ENCODE data around the gene CC2D2B.
"Not testable (repeated sequence)": the region's sequence is repeated elsewhere in the genome, so short reads cannot be mapped to it uniquely, and the experiment has no call there.

Gene CC2D2B

DNA sequence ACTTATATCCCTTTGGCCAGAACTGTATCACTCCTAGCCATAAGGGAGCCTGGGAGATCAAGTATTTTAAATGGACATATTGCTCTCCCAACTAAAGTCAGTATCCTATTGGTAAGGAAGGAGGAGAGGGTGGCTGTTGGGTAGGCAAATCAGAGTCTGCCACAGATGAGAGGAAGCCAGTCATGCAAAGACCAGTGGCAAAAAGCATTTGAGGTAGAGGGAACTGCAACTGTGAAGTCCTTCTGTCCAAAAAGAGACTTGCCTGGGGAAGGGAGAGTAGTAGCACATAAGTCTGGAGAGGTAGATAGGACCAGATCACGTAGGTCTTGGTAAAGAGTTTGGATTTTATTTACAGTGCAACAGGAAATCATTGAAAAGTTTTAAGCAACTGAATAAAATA lies 126.8 kb downstream of the CC2D2B start:
- DNase-seq: no peak

DNA sequence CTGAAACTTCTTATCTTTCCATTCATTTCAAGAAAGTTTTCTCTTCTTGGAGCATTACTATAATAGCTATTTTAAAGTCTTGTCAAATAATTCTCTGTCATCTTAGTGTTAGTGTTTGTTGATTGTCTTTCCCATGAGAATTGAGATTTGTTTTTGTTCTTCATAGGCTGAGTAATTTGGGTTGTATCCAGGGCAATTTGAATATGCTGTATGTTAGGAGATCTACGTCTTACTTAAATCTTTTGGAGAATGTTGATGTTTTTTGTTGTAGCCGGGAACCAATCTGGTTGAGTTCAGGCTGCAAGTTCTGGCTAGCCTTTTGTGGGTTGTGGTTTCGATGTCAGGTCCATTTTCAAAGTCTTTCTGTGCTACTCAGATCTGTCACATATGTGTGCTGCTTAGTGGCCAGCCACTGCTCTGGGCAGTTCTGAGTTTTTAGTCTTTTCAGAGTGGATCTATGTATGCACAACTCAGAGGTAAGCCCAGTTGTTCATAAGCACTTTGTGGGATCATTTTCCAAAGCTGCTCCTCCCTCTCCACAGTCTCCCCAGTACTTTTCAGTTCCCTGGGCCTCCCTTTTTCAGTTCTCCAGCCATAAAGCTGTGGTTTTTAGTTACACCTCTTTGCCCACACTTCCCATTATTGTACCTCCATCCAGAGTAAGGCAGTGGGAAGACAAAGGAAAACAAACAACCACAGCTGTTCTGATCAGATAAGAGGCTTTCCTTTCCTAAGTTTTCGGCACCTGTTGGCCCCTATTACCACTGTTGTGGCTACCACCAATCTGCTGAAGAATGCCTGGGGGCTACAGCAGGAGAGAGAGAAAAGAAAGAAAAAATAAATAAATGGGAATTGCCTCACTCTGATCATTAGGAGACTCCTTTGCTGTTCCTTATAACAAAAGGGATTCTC lies 131.0 kb downstream of the CC2D2B start:
- no peak for DNase-seq

DNA sequence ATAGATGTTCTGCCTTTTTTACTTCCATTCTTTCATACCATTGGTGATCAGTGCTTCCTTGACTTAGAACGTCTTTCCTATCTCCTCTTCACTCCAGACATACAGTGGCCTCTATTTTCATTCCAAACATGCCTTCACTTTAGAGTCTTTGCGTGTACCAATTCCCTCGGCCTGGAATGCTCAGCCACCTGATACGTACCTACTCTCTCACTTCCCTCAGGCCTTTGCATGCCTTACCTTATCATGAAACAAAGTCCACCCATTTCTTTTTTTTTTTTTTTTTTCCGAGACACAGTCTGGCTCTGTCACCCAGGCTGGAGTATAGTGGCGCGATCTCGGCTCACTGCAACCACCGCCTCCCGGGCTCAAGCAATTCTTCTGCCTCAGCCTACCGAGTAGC lies 133.4 kb downstream of the CC2D2B start:
- no peak for DNase-seq

- peak; percentile 85 for DNase-seq
Observed at GRCh38 chr10:96043033-96043892, 135.5 kb downstream of the CC2D2B start, which contains the start of gene CCNJ. Gene CCNJ, plus strand, starts transcription at chr10:96043583. Its CDS starts 811 bp downstream, at chr10:96044394.

DNA sequence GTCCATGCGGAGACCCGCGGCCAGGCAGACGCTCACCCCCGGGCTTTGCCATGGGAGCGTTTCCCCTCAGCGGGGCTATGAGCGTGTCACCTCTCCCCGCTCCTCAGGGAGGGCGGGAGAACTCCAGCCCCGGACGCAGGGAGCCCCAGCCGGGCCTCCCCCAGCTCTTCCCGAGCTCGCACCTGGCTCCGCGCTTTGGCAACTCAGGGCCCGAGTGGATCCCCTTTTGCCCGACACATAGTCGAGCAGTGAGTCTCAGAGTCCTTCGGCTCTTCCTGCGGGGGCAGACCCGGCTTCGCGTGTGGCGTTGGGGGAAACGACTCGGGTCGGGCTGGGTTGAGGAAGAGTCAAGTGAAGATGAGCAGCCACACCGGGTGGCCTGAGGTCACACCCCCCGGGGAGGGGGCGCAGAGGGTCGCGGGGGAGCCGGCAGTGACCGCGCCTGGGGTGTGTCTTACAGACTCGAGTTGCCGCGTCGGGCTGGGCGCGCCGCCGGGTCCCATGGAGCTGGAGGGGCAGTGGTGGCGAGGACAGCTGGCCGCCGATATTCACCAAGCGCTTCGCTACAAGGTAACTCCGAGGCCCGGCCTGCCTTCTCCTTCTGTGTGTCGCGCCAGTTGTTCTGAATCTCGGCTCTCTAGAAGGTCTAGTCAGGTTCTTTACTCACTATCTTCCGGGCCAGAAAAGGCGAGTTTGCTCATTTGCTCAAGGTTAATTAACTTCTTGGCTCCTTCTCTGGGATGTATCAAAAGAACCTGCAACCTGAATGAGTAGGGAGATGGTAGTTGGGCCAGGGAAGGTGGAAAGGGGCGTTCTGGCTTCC lies 136.3 kb downstream of the CC2D2B start:
- peak; percentile 32 to 39 for DNase-seq

DNA sequence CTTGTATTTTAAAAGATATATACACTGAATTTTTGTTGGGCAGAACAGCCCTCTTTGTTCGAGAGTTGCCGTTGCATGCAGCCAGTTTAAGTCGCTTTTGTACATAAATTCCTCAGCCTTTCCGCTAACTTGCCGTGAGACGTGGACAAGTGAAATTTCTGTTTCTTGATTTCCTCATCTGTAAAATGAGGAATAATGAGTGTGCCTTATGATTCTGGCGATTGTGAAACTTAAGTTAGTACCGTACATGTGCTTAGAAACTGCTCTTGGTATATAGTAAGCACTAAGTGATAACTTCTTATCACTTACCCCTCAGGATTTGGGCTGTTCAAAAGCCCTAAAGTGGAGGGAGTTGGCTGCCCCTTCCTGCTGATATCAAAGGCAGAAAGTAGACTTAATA lies 137.0 kb downstream of the CC2D2B start:
- DNase-seq: peak in 1 of 2 donors; percentile 4

GRCh38 chr10:96046546-96046945 lies 138.8 kb downstream of the CC2D2B start:
- no peak for DNase-seq

DNA sequence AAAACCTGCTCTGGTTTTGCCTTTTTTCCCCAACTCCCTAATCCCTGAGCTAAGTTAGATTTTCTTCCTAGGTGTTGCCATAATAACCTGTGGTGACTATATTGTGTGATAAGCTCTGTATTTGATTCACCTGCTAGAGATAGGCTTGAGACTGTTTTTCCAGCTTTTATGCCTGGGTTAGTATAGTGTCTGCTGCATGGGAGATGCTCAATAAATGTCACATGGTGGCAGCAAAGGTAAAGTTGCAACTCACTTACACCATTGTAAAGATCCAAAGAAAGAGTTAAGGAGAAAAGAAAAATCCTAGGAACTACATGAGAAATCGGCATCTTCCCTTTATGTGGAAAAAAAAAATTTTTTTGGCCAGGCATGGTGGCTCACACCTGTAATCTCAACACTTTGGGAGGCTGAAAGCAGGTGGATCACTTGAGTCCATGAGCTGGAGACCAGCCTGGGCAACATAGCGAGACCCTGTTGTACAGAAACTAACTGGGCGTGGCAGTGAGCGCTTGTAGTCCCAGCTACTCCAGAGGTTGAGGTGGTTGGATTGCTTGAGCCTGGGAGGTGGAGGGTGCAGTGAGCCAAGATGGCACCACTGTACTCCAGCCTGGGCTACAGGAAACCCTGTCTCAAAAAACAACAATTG lies 139.4 kb downstream of the CC2D2B start:
- no peak for DNase-seq

- not testable (repeated sequence) for DNase-seq
Observed at GRCh38 chr10:96047925-96048324, 140.2 kb downstream of the CC2D2B start.

GRCh38 chr10:96049340-96049739 lies 141.6 kb downstream of the CC2D2B start:
- no peak for DNase-seq

DNA sequence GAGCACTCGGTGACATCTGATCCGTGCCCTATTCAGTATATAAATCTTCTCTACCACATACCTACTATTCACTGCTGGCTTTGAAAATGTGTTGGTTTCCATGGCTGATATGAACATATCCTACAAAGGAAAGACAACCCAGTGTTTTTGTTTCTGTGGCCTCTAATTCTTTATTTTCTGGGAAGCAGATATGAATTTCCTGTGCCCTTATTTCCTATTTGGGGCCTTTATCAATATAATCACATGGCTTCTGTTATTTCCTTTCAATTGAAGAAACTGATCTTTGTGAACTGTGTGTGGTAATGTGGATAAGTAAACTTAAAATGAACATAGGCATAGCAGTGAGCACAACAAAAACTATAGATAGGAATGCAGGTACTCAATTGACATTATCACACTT lies 146.2 kb downstream of the CC2D2B start:
- no peak for DNase-seq

GRCh38 chr10:96056787-96057186 lies 149.0 kb downstream of the CC2D2B start:
- no peak for DNase-seq

- DNase-seq: no peak
Observed at GRCh38 chr10:96061232-96061631, 153.5 kb downstream of the CC2D2B start.

DNA sequence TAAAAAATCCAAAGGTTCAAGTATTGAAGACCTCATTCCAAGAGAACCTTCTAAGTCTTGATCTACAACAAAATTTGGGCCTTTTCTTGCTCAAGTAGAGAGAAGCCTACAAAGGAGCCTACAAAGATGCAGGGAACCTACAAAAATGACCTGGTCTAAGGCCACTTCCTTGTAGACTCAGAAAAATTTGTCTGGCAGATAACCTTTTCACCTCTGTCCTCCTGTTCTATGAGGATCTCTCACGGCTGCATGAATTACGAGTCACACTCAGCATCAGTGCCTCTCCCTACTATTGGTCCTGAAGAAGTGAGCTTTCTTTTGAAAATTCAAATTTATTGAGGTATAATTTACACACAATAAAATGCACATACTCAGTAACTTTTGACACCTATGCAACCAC lies 164.9 kb downstream of the CC2D2B start:
- DNase-seq: no peak

GRCh38 chr10:96073722-96074121 lies 165.9 kb downstream of the CC2D2B start:
- no peak for DNase-seq

- DNase-seq: no peak
Observed at GRCh38 chr10:96074776-96075175, 167.0 kb downstream of the CC2D2B start.

DNA sequence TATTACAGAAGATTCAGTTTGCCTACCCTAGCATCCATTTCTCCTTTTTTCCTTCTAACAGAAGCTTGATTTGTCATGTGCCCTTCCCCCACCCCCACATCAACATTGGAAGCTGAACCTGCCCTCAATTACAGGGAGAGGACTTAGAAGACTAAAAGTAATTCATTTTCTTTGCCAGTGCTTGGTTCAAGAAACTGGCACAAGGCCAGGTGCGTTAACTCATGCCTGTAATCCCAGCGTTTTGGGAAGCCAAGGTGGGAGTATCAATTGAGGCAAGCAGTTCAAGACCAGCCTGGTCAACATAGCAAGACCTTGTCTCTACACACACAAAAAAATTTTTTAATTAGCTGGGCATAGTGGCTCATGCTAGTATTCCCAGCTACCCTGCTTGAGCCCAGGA lies 168.2 kb downstream of the CC2D2B start:
- no peak for DNase-seq

DNA sequence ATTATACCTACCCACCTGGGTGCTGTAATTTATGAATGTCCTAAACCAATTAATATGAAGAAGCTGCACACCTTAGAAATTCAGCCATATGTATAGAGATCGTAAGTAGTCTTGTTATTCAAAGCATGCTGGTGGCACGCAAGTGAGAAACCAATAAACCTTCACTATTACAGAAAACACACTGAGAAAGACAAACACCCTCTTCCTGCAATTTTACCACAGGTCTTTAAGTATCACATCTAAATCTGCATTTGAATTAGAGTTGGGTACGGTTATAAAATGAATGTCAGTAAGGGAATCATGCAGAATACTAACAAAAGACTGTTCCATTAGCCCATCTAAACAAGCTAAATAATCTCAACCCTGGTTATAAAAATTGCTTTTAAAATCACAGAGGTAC lies 169.4 kb downstream of the CC2D2B start:
- no peak for DNase-seq

DNA sequence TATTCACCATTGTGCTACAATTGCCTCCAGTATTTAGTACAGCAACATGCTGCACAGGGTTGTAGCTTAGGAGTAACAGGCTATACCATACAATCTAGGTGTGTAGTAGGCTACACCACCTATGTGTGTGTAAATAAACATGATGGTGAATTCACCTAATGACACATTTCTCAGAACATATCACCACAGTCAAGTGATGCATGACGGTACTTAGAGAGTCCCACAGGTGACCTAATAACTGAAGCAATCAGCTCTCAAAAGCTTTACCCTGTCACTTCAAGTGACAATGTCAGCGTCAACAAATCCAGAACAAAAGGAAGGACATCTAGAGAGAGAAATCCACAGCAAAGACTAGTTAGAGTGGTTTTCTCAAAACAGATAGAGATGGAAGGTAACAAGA lies 174.4 kb downstream of the CC2D2B start:
- DNase-seq: no peak

All from CD4-positive, alpha-beta T cell treated with Interleukin-4 for 1 hour (primary cell).